ENCODE measurements around the gene PRODH.
"Not testable (repeated sequence)": the region's sequence is repeated elsewhere in the genome, so short reads cannot be mapped to it uniquely, and the experiment has no call there.

Gene PRODH

GRCh38 chr22:18931905-18932652 is 4.0 kb downstream of the PRODH start:
- Histone ChIP-seq H3K4me3 (ENCODE audit: low read length) (no peak overlapping the region), H3K9ac (ENCODE audit: low read length) (no peak overlapping the region), H3K36me3 (ENCODE audit: control insufficient read depth, insufficient read depth, low read length) (no peaks in the 10 kb centered on the region), H3K27ac (ENCODE audit: low read depth, low read length) (no peak overlapping the region), H3K27me3 (ENCODE audit: control insufficient read depth, insufficient read depth, low read length) (no peaks in the 10 kb centered on the region), H3K4me1 (ENCODE audit: control insufficient read depth, insufficient read depth, low read length) (no peaks in the 10 kb centered on the region)

GRCh38 chr22:18929459-18929858 is 6.6 kb downstream of the PRODH start:
- H3K4me1 ChIP-seq (ENCODE audit: control insufficient read depth, insufficient read depth, low read length): no peaks in the 10 kb centered on the region
- no peak overlapping the region for H3K4me3 ChIP-seq (ENCODE audit: low read length)
- H3K27ac ChIP-seq (ENCODE audit: low read depth, low read length): no peak overlapping the region
- H3K9ac ChIP-seq (ENCODE audit: low read length): no peak overlapping the region
- no peaks in the 10 kb centered on the region for H3K27me3 ChIP-seq (ENCODE audit: control insufficient read depth, insufficient read depth, low read length)
- H3K36me3 ChIP-seq (ENCODE audit: control insufficient read depth, insufficient read depth, low read length): no peaks in the 10 kb centered on the region

- Histone ChIP-seq H3K36me3 (ENCODE audit: control insufficient read depth, insufficient read depth, low read length) (no peaks in the 10 kb centered on the region), H3K4me1 (ENCODE audit: control insufficient read depth, insufficient read depth, low read length) (no peaks in the 10 kb centered on the region), H3K27ac (ENCODE audit: low read depth, low read length) (no peak overlapping the region), H3K27me3 (ENCODE audit: control insufficient read depth, insufficient read depth, low read length) (no peaks in the 10 kb centered on the region), H3K9ac (ENCODE audit: low read length) (no peak overlapping the region), H3K4me3 (ENCODE audit: low read length) (no peak overlapping the region)
Observed at GRCh38 chr22:18927573-18927972, 8.5 kb downstream of the PRODH start.

- Histone ChIP-seq H3K9ac (ENCODE audit: low read length) (no peak overlapping the region), H3K27ac (ENCODE audit: low read depth, low read length) (no peak overlapping the region), H3K27me3 (ENCODE audit: control insufficient read depth, insufficient read depth, low read length) (no peaks in the 10 kb centered on the region), H3K36me3 (ENCODE audit: control insufficient read depth, insufficient read depth, low read length) (no peaks in the 10 kb centered on the region), H3K4me3 (ENCODE audit: low read length) (no peak overlapping the region), H3K4me1 (ENCODE audit: control insufficient read depth, insufficient read depth, low read length) (no peaks in the 10 kb centered on the region)
Observed at GRCh38 chr22:18927020-18927419, 9.1 kb downstream of the PRODH start.

GRCh38 chr22:18925368-18926064 is 10.6 kb downstream of the PRODH start:
- H3K27ac ChIP-seq (ENCODE audit: low read depth, low read length): no peak overlapping the region
- H3K27me3 ChIP-seq (ENCODE audit: control insufficient read depth, insufficient read depth, low read length): no peaks in the 10 kb centered on the region
- H3K4me1 ChIP-seq (ENCODE audit: control insufficient read depth, insufficient read depth, low read length): no peaks in the 10 kb centered on the region

GRCh38 chr22:18920257-18920902 is 15.7 kb downstream of the PRODH start:
- not testable (repeated sequence) for H3K27me3 ChIP-seq (ENCODE audit: control insufficient read depth, insufficient read depth, low read length); H3K9ac ChIP-seq (ENCODE audit: low read length); H3K36me3 ChIP-seq (ENCODE audit: control insufficient read depth, insufficient read depth, low read length); H3K4me1 ChIP-seq (ENCODE audit: control insufficient read depth, insufficient read depth, low read length); H3K4me3 ChIP-seq (ENCODE audit: low read length); H3K27ac ChIP-seq (ENCODE audit: low read depth, low read length)

More at GRCh38 chr22:18925368-18926064, 10.6 kb downstream of the PRODH start:
- H3K9ac ChIP-seq (ENCODE audit: low read length): no peak overlapping the region
- no peak overlapping the region for H3K4me3 ChIP-seq (ENCODE audit: low read length)
- H3K36me3 ChIP-seq (ENCODE audit: control insufficient read depth, insufficient read depth, low read length): no peaks in the 10 kb centered on the region

- H3K27ac ChIP-seq (ENCODE audit: low read depth, low read length); H3K36me3 ChIP-seq (ENCODE audit: control insufficient read depth, insufficient read depth, low read length); H3K9ac ChIP-seq (ENCODE audit: low read length); H3K4me3 ChIP-seq (ENCODE audit: low read length); H3K4me1 ChIP-seq (ENCODE audit: control insufficient read depth, insufficient read depth, low read length); H3K27me3 ChIP-seq (ENCODE audit: control insufficient read depth, insufficient read depth, low read length): not testable (repeated sequence)
Observed at GRCh38 chr22:18917818-18918217, 18.3 kb downstream of the PRODH start.

GRCh38 chr22:18915550-18915949 is 20.5 kb downstream of the PRODH start:
- not testable (repeated sequence) for H3K4me3 ChIP-seq (ENCODE audit: low read length); H3K36me3 ChIP-seq (ENCODE audit: control insufficient read depth, insufficient read depth, low read length); H3K9ac ChIP-seq (ENCODE audit: low read length); H3K27me3 ChIP-seq (ENCODE audit: control insufficient read depth, insufficient read depth, low read length); H3K4me1 ChIP-seq (ENCODE audit: control insufficient read depth, insufficient read depth, low read length); H3K27ac ChIP-seq (ENCODE audit: low read depth, low read length)

GRCh38 chr22:18914558-18914957 is 21.5 kb downstream of the PRODH start:
- H3K27me3 ChIP-seq (ENCODE audit: control insufficient read depth, insufficient read depth, low read length); H3K9ac ChIP-seq (ENCODE audit: low read length); H3K36me3 ChIP-seq (ENCODE audit: control insufficient read depth, insufficient read depth, low read length); H3K4me1 ChIP-seq (ENCODE audit: control insufficient read depth, insufficient read depth, low read length); H3K27ac ChIP-seq (ENCODE audit: low read depth, low read length); H3K4me3 ChIP-seq (ENCODE audit: low read length): not testable (repeated sequence)

- not testable (repeated sequence) for H3K27ac ChIP-seq (ENCODE audit: low read depth, low read length); H3K27me3 ChIP-seq (ENCODE audit: control insufficient read depth, insufficient read depth, low read length); H3K4me3 ChIP-seq (ENCODE audit: low read length); H3K36me3 ChIP-seq (ENCODE audit: control insufficient read depth, insufficient read depth, low read length); H3K4me1 ChIP-seq (ENCODE audit: control insufficient read depth, insufficient read depth, low read length); H3K9ac ChIP-seq (ENCODE audit: low read length)
Observed at GRCh38 chr22:18912264-18912946, 23.7 kb downstream of the PRODH start.

GRCh38 chr22:18911535-18911934 is 24.6 kb downstream of the PRODH start:
- H3K4me1 ChIP-seq (ENCODE audit: control insufficient read depth, insufficient read depth, low read length); H3K4me3 ChIP-seq (ENCODE audit: low read length); H3K27me3 ChIP-seq (ENCODE audit: control insufficient read depth, insufficient read depth, low read length); H3K27ac ChIP-seq (ENCODE audit: low read depth, low read length); H3K9ac ChIP-seq (ENCODE audit: low read length); H3K36me3 ChIP-seq (ENCODE audit: control insufficient read depth, insufficient read depth, low read length): not testable (repeated sequence)

GRCh38 chr22:18909556-18909955 is 26.5 kb downstream of the PRODH start:
- H3K27ac ChIP-seq (ENCODE audit: low read depth, low read length): no peak overlapping the region
- no peaks in the 10 kb centered on the region for H3K4me1 ChIP-seq (ENCODE audit: control insufficient read depth, insufficient read depth, low read length)
- no peaks in the 10 kb centered on the region for H3K27me3 ChIP-seq (ENCODE audit: control insufficient read depth, insufficient read depth, low read length)
- no peaks in the 10 kb centered on the region for H3K36me3 ChIP-seq (ENCODE audit: control insufficient read depth, insufficient read depth, low read length)
- no peak overlapping the region for H3K9ac ChIP-seq (ENCODE audit: low read length)
- H3K4me3 ChIP-seq (ENCODE audit: low read length): no peak overlapping the region

All from rectal smooth muscle tissue (tissue), 1 donor.